ENCODE measurements around the gene MCM9. TPM values are rescaled to one million over a fixed set of nuclear protein-coding genes. Genes with fewer than 3 reads are reported as not detected.

MCM9 gene
- total RNA-seq, 1 donor: 11.4 TPM

DNA sequence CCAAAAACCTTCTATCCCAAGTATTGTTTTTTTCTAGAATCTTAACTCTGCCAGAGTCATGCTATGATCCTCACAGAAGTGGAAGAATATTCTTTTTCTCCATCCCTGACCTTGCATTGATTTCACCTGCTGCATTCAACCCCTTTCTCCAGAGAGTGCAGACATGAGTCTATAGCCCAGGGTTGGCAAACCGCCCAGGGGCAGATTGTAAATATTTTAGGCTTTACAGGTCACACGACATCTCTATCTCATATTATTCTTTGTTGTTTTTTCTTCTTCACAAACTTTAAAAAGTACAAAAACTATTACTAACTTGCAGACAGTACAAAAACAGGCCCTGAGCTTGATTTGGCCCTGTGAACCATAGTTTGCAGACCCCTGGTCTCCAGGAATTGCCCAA, 153.1 kb downstream of the MCM9 start:
- TF ChIP-seq, protein P1, sequence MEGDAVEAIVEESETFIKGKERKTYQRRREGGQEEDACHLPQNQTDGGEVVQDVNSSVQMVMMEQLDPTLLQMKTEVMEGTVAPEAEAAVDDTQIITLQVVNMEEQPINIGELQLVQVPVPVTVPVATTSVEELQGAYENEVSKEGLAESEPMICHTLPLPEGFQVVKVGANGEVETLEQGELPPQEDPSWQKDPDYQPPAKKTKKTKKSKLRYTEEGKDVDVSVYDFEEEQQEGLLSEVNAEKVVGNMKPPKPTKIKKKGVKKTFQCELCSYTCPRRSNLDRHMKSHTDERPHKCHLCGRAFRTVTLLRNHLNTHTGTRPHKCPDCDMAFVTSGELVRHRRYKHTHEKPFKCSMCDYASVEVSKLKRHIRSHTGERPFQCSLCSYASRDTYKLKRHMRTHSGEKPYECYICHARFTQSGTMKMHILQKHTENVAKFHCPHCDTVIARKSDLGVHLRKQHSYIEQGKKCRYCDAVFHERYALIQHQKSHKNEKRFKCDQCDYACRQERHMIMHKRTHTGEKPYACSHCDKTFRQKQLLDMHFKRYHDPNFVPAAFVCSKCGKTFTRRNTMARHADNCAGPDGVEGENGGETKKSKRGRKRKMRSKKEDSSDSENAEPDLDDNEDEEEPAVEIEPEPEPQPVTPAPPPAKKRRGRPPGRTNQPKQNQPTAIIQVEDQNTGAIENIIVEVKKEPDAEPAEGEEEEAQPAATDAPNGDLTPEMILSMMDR (IDR thresholded peaks at IDR 0.05; ENCODE audit: insufficient read depth, low read length): no peak
- no peak for DNase-seq (ENCODE audit: low read depth)
- H3K4me3 ChIP-seq (ENCODE audit: low read depth, low read length): no peak overlapping the region

DNA sequence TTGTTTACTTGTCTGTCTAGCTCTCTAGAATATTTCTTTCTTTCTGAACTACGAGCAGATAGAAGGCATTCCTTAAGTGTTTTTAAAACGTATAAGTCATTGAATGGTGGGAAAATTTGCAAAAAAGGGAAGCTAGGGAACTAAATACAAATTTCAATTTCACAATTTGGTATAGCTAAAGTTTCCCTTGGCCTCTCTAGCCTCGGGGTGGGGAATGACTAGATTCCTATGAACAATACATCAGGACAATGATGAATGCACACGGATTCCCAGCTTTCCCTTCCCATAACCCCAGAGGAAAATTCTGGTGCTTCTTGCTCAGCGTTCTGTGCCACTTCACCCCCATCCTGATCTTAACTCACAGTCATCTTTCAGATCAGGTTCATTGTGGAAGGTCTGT, 154.3 kb downstream of the MCM9 start:
- DNase-seq (ENCODE audit: low read depth): peak; percentile 12
- no peak overlapping the region for H3K4me3 ChIP-seq (ENCODE audit: low read depth, low read length)
- TF ChIP-seq, protein P1 (IDR thresholded peaks at IDR 0.05; ENCODE audit: insufficient read depth, low read length): no peak

DNA sequence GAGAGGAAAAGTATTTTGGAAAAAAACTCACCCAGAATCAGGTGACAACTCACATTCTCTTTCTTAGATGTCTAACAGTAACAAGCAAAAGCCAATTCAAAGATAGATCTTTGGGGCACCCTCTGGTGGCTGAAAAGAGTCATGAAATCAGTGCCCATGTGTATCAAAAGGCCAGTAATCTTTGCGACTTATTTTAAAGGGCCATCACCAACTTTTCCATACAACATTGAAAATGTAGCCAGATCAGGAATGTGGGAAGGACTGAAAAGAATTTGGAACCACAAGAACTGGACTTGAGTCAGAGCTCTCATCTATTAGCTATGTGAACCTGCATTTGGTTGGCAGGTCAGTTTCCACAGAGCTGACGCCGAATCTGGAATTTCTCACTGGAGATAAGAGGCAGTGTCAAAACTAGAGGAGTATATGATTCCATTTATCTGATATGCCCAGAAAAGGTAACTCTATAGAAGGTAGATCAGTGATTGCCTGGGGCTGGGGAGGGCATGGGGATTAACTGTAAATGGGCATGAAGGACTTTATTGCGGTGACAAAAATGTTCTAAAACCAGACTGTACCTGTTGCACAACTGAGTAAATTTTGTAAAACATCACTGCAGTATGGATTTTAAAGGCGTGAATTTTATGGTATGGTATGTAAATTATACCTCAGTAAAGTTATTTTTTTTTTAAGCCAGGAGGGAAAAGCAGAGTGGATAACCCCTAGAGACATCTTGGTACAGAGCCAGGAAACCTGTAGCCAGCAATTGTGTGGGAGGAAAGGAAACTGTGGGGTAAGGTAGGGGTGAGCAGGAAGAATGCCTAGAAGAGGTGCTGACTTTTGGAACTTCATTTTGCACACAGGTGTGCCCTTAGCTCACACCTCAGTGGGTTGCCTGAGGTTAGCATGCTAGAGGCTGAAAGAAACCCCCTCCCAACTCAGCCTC, 158.1 kb downstream of the MCM9 start:
- TF ChIP-seq, protein P1 (IDR thresholded peaks at IDR 0.05; ENCODE audit: insufficient read depth, low read length): peak; percentile 80
- H3K4me3 ChIP-seq (ENCODE audit: low read depth, low read length): no peak overlapping the region
- peak; percentile 90 for DNase-seq (ENCODE audit: low read depth)

DNA sequence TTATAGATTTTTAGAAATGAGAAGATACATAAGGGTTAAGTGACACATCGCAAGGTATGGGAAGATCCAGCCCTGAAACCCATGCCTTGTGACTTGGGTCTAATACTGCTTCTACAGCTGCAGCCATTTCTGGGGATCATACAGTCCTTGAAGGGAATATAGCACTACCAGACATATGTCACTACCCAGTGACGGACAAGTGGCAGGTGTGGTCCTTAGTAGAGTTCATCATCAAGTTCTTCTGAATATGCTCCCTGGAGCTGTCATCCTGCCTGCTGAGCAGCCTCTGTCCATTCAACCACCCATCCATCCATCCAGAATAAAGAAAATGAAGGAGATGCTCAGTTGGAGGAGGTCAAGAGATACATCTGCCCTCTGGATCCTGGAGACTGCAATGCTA, 159.6 kb downstream of the MCM9 start:
- no peak for DNase-seq (ENCODE audit: low read depth)
- TF ChIP-seq, protein P1 (IDR thresholded peaks at IDR 0.05; ENCODE audit: insufficient read depth, low read length): no peak
- H3K4me3 ChIP-seq (ENCODE audit: low read depth, low read length): no peak overlapping the region

DNA sequence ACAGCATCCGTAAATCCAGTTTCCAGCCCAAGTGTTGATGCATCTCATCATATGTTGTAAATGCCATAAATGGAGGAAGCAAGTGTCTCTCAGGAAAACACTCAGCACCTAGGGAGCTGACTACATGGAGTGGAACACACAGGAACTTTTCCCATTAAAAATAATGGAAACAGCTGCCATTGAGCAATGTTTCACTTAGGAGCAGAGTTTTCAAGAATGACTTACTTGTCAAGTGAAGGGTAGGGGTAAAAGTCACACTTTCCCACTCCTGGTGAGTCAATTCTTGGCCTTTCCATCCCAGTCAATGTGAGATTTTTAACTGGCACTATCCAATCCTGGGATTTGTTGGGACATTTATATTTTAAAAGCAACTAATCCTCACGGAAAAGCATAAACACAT, 160.4 kb downstream of the MCM9 start:
- TF ChIP-seq, protein P1 (IDR thresholded peaks at IDR 0.05; ENCODE audit: insufficient read depth, low read length): no peak
- no peak for DNase-seq (ENCODE audit: low read depth)
- H3K4me3 ChIP-seq (ENCODE audit: low read depth, low read length): no peak overlapping the region

DNA sequence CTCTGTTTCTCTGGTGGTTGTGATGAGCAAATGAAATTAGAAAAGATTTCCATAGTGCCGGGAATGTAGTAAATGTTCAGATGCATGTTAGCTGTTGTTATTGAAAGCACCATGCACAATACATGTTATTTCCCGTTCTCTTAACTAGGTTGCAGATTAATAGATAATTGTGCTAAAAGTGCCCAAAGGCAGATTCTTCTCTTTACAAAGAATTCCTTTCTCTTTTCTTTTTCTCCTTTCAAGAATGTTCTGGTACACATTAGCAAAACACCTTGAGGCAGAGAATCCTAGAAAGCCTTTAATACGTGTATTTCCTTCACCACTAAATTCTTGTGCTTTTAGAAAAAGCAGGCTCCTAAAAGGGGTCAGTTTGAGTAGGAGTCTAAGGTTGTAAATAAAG, 162.1 kb downstream of the MCM9 start:
- TF ChIP-seq, protein P1 (IDR thresholded peaks at IDR 0.05; ENCODE audit: insufficient read depth, low read length): no peak
- DNase-seq (ENCODE audit: low read depth): no peak

More for the DNA sequence above, 162.1 kb downstream of the MCM9 start:
- H3K4me3 ChIP-seq (ENCODE audit: low read depth, low read length): no peak overlapping the region
